Smooth muscle cell (in vitro differentiated cells): ENCODE results near the gene RAD50. TPM values are rescaled to one million over a fixed set of nuclear protein-coding genes. Genes with fewer than 3 reads are reported as not detected.
"Not testable (repeated sequence)": the region's sequence is repeated elsewhere in the genome, so short reads cannot be mapped to it uniquely, and the experiment has no call there.

Source experiments
- DNase-seq: peaks from one replicate; lab custom pipeline; 2025; ENCODE audit not compliant: unreplicated experiment; lab: John Stamatoyannopoulos, UW
- H2AFZ ChIP-seq: fragments of 200-600 bp; sonication (generic); 2 replicates; pipeline ENCODE4 v1.6.0; 2016; ENCODE audit warnings: antibody characterized with exemption, low read depth, mild to moderate bottlenecking
- H3F3A ChIP-seq: fragments of 200-600 bp; sonication (generic); 2 replicates; pipeline ENCODE4 v1.6.0; 2017; ENCODE audit warnings: antibody characterized with exemption, low read depth
- H3K27ac ChIP-seq: fragments of 200-600 bp; sonication (generic); 2 replicates; pipeline ENCODE4 v1.5.1; 2016; ENCODE audit warnings: low read depth, mild to moderate bottlenecking
- H3K27me3 ChIP-seq: fragments of 200-600 bp; sonication (generic); 2 replicates; pipeline ENCODE4 v1.6.1; 2016; ENCODE audit warnings: low read depth, mild to moderate bottlenecking
- H3K36me3 ChIP-seq: fragments of 200-600 bp; sonication (generic); 2 replicates; pipeline ENCODE4 v1.5.1; 2016; ENCODE audit warnings: low read depth
- H3K4me1 ChIP-seq: fragments of 200-600 bp; sonication (generic); 2 replicates; pipeline ENCODE4 v1.5.1; 2016; ENCODE audit warnings: low read depth
- H3K4me2 ChIP-seq: fragments of 200-600 bp; sonication (generic); 2 replicates; pipeline ENCODE4 v1.6.0; 2016; ENCODE audit warnings: mild to moderate bottlenecking
- H3K4me3 ChIP-seq: fragments of 200-600 bp; sonication (generic); 2 replicates; pipeline ENCODE4 v1.5.1; 2016; ENCODE audit warnings: mild to moderate bottlenecking
- H3K79me2 ChIP-seq: fragments of 200-600 bp; sonication (generic); 2 replicates; pipeline ENCODE4 v1.6.0; 2016; ENCODE audit warnings: low read depth, mild to moderate bottlenecking
- H3K9ac ChIP-seq: fragments of 200-600 bp; sonication (generic); 2 replicates; pipeline ENCODE4 v1.6.0; 2016; ENCODE audit warnings: low read depth
- H3K9me3 ChIP-seq: fragments of 200-600 bp; sonication (generic); replicated peaks from 2 replicates; pipeline ENCODE4 v1.5.1; 2016; ENCODE audit warnings: low read depth
- H4K20me1 ChIP-seq: fragments of 200-600 bp; sonication (generic); 2 replicates; pipeline ENCODE4 v1.6.0; 2016; ENCODE audit warnings: low read depth
- WGBS: methylation state at CpG from one replicate; pipeline ENCODE4 v1.1.7; 2016; ENCODE audit warnings: low lambda C conversion rate; 5-methylcytosine and 5-hydroxymethylcytosine counted together
- polyA plus RNA-seq: library from polyadenylated mRNA; unstranded; fragments of >200 nt; fragmentation: Nextera tagmentation; extraction: Ambion mirVana; gene quantifications from 2 replicates; pipeline ENCODE4 v1.2.1, GENCODE V29; 2016
- total RNA-seq: library from RNA; depleted of rRNA; stranded (reverse); fragments of >200 nt; gene quantifications from 2 replicates; pipeline ENCODE4 v1.2.3, GENCODE V29; 2014
- TF ChIP-seq, protein P1 (sequence below): fragments of 200-600 bp; sonication (generic); IDR thresholded peaks from 2 replicates; pipeline ENCODE4 v1.5.1; 2017; ENCODE audit warnings: borderline replicate concordance, mild to moderate bottlenecking, antibody characterized with exemption; ENCODE audit not compliant: insufficient read depth, poor library complexity, severe bottlenecking

The RAD50 gene
- total and polyA plus RNA-seq, 2 experiments from 2014 or later: 19.9 to 28.8 TPM

GRCh38 chr5:132557478-132558172, 848 bp downstream of the RAD50 start:
- TF ChIP-seq, protein P1, sequence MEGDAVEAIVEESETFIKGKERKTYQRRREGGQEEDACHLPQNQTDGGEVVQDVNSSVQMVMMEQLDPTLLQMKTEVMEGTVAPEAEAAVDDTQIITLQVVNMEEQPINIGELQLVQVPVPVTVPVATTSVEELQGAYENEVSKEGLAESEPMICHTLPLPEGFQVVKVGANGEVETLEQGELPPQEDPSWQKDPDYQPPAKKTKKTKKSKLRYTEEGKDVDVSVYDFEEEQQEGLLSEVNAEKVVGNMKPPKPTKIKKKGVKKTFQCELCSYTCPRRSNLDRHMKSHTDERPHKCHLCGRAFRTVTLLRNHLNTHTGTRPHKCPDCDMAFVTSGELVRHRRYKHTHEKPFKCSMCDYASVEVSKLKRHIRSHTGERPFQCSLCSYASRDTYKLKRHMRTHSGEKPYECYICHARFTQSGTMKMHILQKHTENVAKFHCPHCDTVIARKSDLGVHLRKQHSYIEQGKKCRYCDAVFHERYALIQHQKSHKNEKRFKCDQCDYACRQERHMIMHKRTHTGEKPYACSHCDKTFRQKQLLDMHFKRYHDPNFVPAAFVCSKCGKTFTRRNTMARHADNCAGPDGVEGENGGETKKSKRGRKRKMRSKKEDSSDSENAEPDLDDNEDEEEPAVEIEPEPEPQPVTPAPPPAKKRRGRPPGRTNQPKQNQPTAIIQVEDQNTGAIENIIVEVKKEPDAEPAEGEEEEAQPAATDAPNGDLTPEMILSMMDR: no peak
- peak overlapping the region; percentile 100 for H2AFZ ChIP-seq
- peak overlapping the region; percentile 58 for H3K27ac ChIP-seq
- peaks cover 9% of the 10 kb centered on the region for H3K36me3 ChIP-seq
- H3K4me1 ChIP-seq: peaks cover 14% of the 10 kb centered on the region
- H3K4me3 ChIP-seq: peak overlapping the region; percentile 87
- whole genome bisulfite sequencing: 7% methylated on average over 15 of the region's 15 CpGs
- H3K9me3 ChIP-seq: no peaks in the 10 kb centered on the region
- H3F3A ChIP-seq: peaks cover 7% of the 10 kb centered on the region
- peak overlapping the region; percentile 8 for H3K9ac ChIP-seq
- no peak for DNase-seq
- no peaks in the 10 kb centered on the region for H3K27me3 ChIP-seq
- peak overlapping the region; percentile 99 for H3K4me2 ChIP-seq
- H4K20me1 ChIP-seq: no peaks in the 10 kb centered on the region
- peaks cover 17% of the 10 kb centered on the region for H3K79me2 ChIP-seq

DNA sequence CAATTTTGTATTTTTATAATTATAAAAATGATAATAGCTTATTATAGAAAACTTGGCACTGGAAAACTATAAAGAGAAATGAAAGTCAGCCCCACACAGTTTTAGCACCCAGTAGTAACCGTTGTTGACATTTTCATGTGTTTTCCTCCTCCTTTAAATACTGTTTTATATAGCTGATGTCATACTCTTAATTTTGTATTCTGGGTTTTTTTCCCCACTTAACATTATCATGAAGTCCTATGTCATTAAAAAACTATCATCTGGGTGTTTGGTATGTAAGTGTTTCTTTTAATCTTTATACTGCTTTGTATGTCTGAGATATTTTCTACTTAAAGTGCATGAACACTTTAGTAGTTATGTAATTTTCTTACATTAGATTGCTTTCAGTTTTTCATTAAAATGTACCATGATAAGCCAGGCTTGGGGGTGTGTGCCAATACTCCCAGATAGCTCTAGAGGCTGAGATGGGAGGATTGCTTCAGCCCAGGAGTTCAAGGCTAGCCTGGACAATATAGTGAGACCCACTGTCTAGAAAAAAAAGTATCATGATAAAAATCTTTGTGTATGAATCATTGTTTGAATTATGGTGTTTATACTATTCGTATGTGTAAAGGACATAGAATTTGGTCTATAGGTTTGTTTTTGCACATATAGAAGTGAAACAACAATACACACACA, 2.7 kb downstream of the RAD50 start:
- WGBS: 93% methylated on average over 2 of the region's 2 CpGs
- no peak overlapping the region for H3K4me2 ChIP-seq
- peaks cover 14% of the 10 kb centered on the region for H3K4me1 ChIP-seq
- DNase-seq: no peak
- no peaks in the 10 kb centered on the region for H4K20me1 ChIP-seq
- no peak overlapping the region for H3K27ac ChIP-seq
- H3K79me2 ChIP-seq: peaks cover 31% of the 10 kb centered on the region
- no peak overlapping the region for H3K4me3 ChIP-seq
- TF ChIP-seq, protein P1: no peak
- H3K36me3 ChIP-seq: peaks cover 28% of the 10 kb centered on the region
- peaks cover 7% of the 10 kb centered on the region for H3F3A ChIP-seq
- H2AFZ ChIP-seq: no peak overlapping the region
- H3K27me3 ChIP-seq: no peaks in the 10 kb centered on the region
- peaks cover 6% of the 10 kb centered on the region for H3K9me3 ChIP-seq
- no peak overlapping the region for H3K9ac ChIP-seq

DNA sequence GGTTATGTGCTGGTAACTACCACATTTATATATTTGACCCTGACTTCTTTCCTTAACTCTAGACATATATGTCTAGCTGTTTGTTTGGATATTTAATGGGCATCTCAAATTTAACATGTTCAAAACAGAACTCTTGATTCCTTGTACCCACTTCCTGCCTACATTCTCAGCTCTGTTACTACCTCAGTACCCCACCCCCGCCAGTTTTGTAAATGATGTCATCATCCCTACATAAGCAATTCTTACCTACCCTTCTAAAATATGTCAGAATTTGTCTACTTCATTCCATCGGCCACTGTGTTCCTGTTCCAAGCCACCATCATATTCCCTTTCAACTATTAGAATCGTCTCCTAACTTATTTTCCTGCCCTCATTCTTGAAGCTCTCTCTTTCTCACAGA, 4.8 kb downstream of the RAD50 start:
- WGBS: 96% methylated on average over 3 of the region's 3 CpGs
- peaks cover 30% of the 10 kb centered on the region for H3K36me3 ChIP-seq

DNA sequence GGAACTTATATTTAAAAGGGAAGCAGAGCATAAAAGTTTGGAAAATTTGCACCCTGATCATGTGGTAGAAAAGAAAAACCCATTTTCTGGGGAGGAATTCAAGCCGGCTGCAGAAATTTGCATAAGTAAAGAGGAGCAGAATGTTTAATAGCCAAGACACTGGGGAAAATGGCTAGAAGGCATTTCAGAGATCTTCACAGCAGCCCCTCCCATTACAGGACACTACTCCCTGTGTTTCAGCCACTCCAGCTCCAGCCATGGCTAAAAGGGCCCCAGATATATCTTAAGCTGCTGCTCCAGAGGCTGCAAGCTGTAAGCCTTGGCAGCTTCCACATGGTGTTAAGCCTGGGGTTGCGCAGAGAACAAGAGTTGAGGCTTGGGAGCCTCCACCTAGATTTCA, 7.8 kb downstream of the RAD50 start:
- H2AFZ ChIP-seq, H3K9me3 ChIP-seq, H3F3A ChIP-seq, DNase-seq, H3K4me2 ChIP-seq, H3K9ac ChIP-seq, H3K4me3 ChIP-seq, H3K4me1 ChIP-seq, H3K27me3 ChIP-seq, H3K27ac ChIP-seq: not testable (repeated sequence)
- H4K20me1 ChIP-seq: peaks cover 16% of the 10 kb centered on the region
- WGBS: 99% methylated on average over 2 of the region's 2 CpGs
- H3K79me2 ChIP-seq: peaks cover 16% of the 10 kb centered on the region
- peaks cover 30% of the 10 kb centered on the region for H3K36me3 ChIP-seq

More for the DNA sequence above, 4.8 kb downstream of the RAD50 start:
- H3K27me3 ChIP-seq: no peaks in the 10 kb centered on the region
- TF ChIP-seq, protein P1: no peak
- H3K9me3 ChIP-seq: peaks cover 6% of the 10 kb centered on the region
- H3K9ac ChIP-seq: no peak overlapping the region
- no peak overlapping the region for H3K27ac ChIP-seq
- DNase-seq: no peak
- no peaks in the 10 kb centered on the region for H4K20me1 ChIP-seq
- H3K4me1 ChIP-seq: peaks cover 14% of the 10 kb centered on the region
- no peak overlapping the region for H2AFZ ChIP-seq
- H3K4me3 ChIP-seq: no peak overlapping the region
- H3K4me2 ChIP-seq: no peak overlapping the region
- peaks cover 31% of the 10 kb centered on the region for H3K79me2 ChIP-seq
- peaks cover 7% of the 10 kb centered on the region for H3F3A ChIP-seq
